PC-9 (cell line): ENCODE results near the gene RNASEL.

Experiments used
- EZH2 ChIP-seq: fragments of 200-600 bp; sonication (generic); IDR thresholded peaks from 2 replicates; pipeline ENCODE4 v1.8.0; 2017; ENCODE audit warnings: antibody characterized with exemption, low read depth
- TF ChIP-seq, protein P1 (sequence below): fragments of 200-600 bp; sonication (generic); conservative IDR thresholded peaks from 2 replicates; pipeline ENCODE4 v1.6.1; 2017; ENCODE audit warnings: mixed run types, antibody characterized with exemption, mild to moderate bottlenecking, moderate library complexity

DNA sequence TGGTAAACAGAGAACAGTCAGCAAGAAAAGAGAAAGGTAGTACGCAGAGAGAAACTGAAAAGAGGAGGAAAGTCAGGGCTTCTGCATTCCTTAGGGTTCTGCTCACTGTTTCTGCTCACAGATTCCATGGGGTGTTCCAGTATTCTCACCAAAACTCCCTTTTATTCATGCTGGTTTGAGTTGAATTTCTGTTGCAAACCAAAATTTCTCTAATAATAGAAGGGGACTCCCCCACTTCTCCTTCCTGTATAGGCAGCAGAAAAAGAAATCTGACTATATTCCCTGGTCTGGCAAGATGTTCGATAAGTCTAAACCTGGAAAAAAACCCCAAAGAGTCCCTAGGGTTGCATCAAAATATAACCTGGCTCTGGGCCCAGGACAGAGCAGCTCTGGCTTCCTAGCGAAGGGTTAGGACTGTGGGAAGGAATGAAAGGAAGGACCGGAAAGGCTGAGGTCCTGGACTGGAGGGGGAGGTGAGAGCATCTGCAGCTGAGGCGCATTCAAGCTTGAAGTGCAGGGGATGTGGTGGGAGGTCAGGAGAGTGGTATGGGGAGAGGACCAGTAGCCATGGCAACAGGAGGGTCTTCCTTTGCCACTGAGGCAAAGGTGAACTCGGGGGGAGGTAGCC is 34.0 kb upstream of the RNASEL start:
- TF ChIP-seq, protein P1, sequence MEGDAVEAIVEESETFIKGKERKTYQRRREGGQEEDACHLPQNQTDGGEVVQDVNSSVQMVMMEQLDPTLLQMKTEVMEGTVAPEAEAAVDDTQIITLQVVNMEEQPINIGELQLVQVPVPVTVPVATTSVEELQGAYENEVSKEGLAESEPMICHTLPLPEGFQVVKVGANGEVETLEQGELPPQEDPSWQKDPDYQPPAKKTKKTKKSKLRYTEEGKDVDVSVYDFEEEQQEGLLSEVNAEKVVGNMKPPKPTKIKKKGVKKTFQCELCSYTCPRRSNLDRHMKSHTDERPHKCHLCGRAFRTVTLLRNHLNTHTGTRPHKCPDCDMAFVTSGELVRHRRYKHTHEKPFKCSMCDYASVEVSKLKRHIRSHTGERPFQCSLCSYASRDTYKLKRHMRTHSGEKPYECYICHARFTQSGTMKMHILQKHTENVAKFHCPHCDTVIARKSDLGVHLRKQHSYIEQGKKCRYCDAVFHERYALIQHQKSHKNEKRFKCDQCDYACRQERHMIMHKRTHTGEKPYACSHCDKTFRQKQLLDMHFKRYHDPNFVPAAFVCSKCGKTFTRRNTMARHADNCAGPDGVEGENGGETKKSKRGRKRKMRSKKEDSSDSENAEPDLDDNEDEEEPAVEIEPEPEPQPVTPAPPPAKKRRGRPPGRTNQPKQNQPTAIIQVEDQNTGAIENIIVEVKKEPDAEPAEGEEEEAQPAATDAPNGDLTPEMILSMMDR = no peak
- TF ChIP-seq EZH2 = no peak
